Measurements from ENCODE around the gene IFFO2. TPM values are rescaled to one million over a fixed set of nuclear protein-coding genes. Genes with fewer than 3 reads are reported as not detected.

Gene IFFO2
- total RNA-seq, 1 experiment from 2014 or later = 18.7 TPM

GRCh38 chr1:18899363-18900049, 57.0 kb downstream of the IFFO2 start:
- ChIA-PET POLR2A (no interaction called here), CTCF (interaction anchor here (1.0 kb wide), 1 partner anchor 14 kb away, joined by 3 read pairs; no protein-coding TSS in a partner anchor)
- Mint-ChIP-seq H3K36me3 (ENCODE audit: insufficient read depth, unreplicated experiment) (peaks cover 18% of the 10 kb centered on the region), H3K4me3 (ENCODE audit: unreplicated experiment) (no peak overlapping the region), H3K9me3 (ENCODE audit: unreplicated experiment) (no peaks in the 10 kb centered on the region), H3K4me1 (ENCODE audit: low read depth, unreplicated experiment) (peaks cover 5% of the 10 kb centered on the region), H3K27ac (ENCODE audit: unreplicated experiment) (no peak overlapping the region), H3K27me3 (ENCODE audit: insufficient read depth, unreplicated experiment) (no peaks in the 10 kb centered on the region)
- H3K4me3 ChIP-seq (ENCODE audit: low read depth, low read length) = no peak overlapping the region
- intact Hi-C loops (cut with micrococcal nuclease; ENCODE audit: unreplicated experiment) = loop anchor here (5.0 kb wide), 1 partner anchor 58 kb away; the partner anchor contains the start of gene IFFO2
- no peaks in the 10 kb centered on the region for H3K36me3 ChIP-seq (ENCODE audit: control insufficient read depth, insufficient read depth, low read length)
- TF ChIP-seq CTCF (IDR thresholded peaks at IDR 0.05; ENCODE audit: insufficient read depth in 1 of 2, low read depth in 1 of 2, low read length in 1 of 2, severe bottlenecking in 1 of 2, unreplicated experiment in 1 of 2) = no peak
- no TSS peak for BruUV-seq (replicated peaks)
- H3K9me3 ChIP-seq = no peaks in the 10 kb centered on the region
- H3K4me1 ChIP-seq = peaks cover 30% of the 10 kb centered on the region
- no peak for DNase-seq
- no peaks in the 10 kb centered on the region for H3K27me3 ChIP-seq (replicated peaks; ENCODE audit: control insufficient read depth, insufficient read depth, low read length)

DNA sequence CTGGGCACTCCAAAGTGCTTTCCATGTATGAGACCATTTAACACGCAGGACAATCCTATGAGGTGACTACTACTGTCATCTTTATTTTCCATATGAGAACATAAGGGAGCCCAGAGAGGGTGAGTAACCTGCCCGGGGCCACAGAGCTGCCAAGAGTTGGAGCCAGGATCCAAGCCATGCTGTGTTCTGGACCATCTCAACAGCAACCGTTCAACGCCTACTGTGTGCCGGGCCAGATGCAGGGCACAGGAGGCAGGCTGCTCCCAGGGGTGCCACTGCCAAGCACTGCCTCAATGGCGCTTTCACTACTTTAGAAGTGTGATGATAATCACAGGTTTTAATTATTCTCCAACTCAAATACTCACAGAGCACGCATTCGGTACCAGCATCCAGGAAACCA, 57.9 kb downstream of the IFFO2 start:
- TF ChIP-seq CTCF (IDR thresholded peaks at IDR 0.05; ENCODE audit: insufficient read depth in 1 of 2, low read depth in 1 of 2, low read length in 1 of 2, severe bottlenecking in 1 of 2, unreplicated experiment in 1 of 2) = no peak
- BruUV-seq (replicated peaks) = no TSS peak
- Histone ChIP-seq H3K9me3 (no peaks in the 10 kb centered on the region), H3K27me3 (replicated peaks; ENCODE audit: control insufficient read depth, insufficient read depth, low read length) (no peaks in the 10 kb centered on the region), H3K4me1 (peaks cover 33% of the 10 kb centered on the region), H3K4me3 (ENCODE audit: low read depth, low read length) (no peak overlapping the region), H3K36me3 (ENCODE audit: control insufficient read depth, insufficient read depth, low read length) (no peaks in the 10 kb centered on the region)
- peaks cover 7% of the 10 kb centered on the region for H3K4me1 Mint-ChIP-seq (ENCODE audit: low read depth, unreplicated experiment)
- no peaks in the 10 kb centered on the region for H3K27me3 Mint-ChIP-seq (ENCODE audit: insufficient read depth, unreplicated experiment)
- ChIA-PET CTCF (no interaction called here), POLR2A (no interaction called here)
- H3K9me3 Mint-ChIP-seq (ENCODE audit: unreplicated experiment) = no peaks in the 10 kb centered on the region
- H3K27ac Mint-ChIP-seq (ENCODE audit: unreplicated experiment) = no peak overlapping the region
- no peak for DNase-seq
- intact Hi-C loops (cut with micrococcal nuclease; ENCODE audit: unreplicated experiment) = no loop called here
- peaks cover 19% of the 10 kb centered on the region for H3K36me3 Mint-ChIP-seq (ENCODE audit: insufficient read depth, unreplicated experiment)
- no peak overlapping the region for H3K4me3 Mint-ChIP-seq (ENCODE audit: unreplicated experiment)

DNA sequence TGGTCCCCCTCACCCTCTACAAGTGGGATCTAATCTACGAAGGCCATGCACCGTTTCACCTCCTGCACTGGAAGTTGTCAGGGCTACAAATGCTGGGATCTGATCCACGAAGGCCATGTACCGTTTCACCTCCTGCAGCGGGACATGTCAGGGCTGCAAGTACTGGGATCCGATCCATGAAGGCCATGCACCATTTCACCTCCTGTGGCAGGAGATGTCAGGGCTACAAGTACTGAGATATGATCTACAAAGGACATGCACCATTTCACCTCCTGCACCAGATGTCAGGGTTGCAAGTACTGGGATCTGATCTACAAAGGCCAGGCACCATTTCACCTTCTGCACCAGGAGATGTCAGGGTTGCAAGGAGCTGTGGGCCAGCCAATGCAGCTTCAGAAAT, 61.2 kb downstream of the IFFO2 start:
- ChIA-PET POLR2A (no interaction called here), CTCF (interaction anchor here (0.7 kb wide), 1 partner anchor 431 kb away, joined by 3 read pairs; no protein-coding TSS in a partner anchor)
- Mint-ChIP-seq H3K27me3 (ENCODE audit: insufficient read depth, unreplicated experiment) (no peaks in the 10 kb centered on the region), H3K9me3 (ENCODE audit: unreplicated experiment) (no peaks in the 10 kb centered on the region), H3K4me3 (ENCODE audit: unreplicated experiment) (no peak overlapping the region), H3K36me3 (ENCODE audit: insufficient read depth, unreplicated experiment) (peaks cover 12% of the 10 kb centered on the region), H3K27ac (ENCODE audit: unreplicated experiment) (no peak overlapping the region), H3K4me1 (ENCODE audit: low read depth, unreplicated experiment) (peaks cover 7% of the 10 kb centered on the region)
- H3K4me1 ChIP-seq = peaks cover 29% of the 10 kb centered on the region
- BruUV-seq (replicated peaks) = no TSS peak
- TF ChIP-seq CTCF (IDR thresholded peaks at IDR 0.05; ENCODE audit: insufficient read depth in 1 of 2, low read depth in 1 of 2, low read length in 1 of 2, severe bottlenecking in 1 of 2, unreplicated experiment in 1 of 2) = no peak
- H3K27me3 ChIP-seq (replicated peaks; ENCODE audit: control insufficient read depth, insufficient read depth, low read length) = no peaks in the 10 kb centered on the region
- intact Hi-C loops (cut with micrococcal nuclease; ENCODE audit: unreplicated experiment) = no loop called here
- no peak for DNase-seq
- no peak overlapping the region for H3K4me3 ChIP-seq (ENCODE audit: low read depth, low read length)
- H3K36me3 ChIP-seq (ENCODE audit: control insufficient read depth, insufficient read depth, low read length) = no peaks in the 10 kb centered on the region
- no peaks in the 10 kb centered on the region for H3K9me3 ChIP-seq
